Panc1 (cell line): ENCODE measurements around the gene OSBP2. TPM values are rescaled to one million over a fixed set of nuclear protein-coding genes. Genes with fewer than 3 reads are reported as not detected.

Source experiments
- ATAC-seq: fragments of 200-7000 bp; cut with Tn5 transposase; 2 replicates; pipeline ENCODE4 v1.9.1; 2020; ENCODE audit warnings: mild to moderate bottlenecking, moderate library complexity
- BruUV-seq: library from RNA; stranded (reverse); fragments of 400-500 nt; replicated peaks from 2 replicates; lab custom pipeline; 2021; lab: Mats Ljungman, UMichigan
- CTCF ChIA-PET: fragments of 300-600 bp; sonication (Branson Sonifier 250); formaldehyde crosslinking; loops from one replicate; lab custom pipeline; 2022; ENCODE audit warnings: antibody characterized with exemption; lab: Charles Lee
- POLR2A ChIA-PET: fragments of 300-600 bp; sonication (Branson Sonifier 250); formaldehyde crosslinking; loops from one replicate; lab custom pipeline; 2022; ENCODE audit warnings: antibody characterized with exemption; lab: Charles Lee
- DNase-seq: peaks from one replicate; pipeline ENCODE4 v3.0.0-alpha.2; 2010; ENCODE audit warnings: low read depth, low spot score
- H3K27ac ChIP-seq: 2 replicates; pipeline ENCODE4 v1.5.1; 2011; ENCODE audit warnings: mild to moderate bottlenecking, low read length, inconsistent platforms
- H3K27me3 ChIP-seq: fragments of 200-500 bp; sonication (Bioruptor generic); 2 replicates; pipeline ENCODE4 v1.6.0; 2014; ENCODE audit warnings: low read length, inconsistent platforms; ENCODE audit not compliant: control insufficient read depth, insufficient read depth
- H3K36me3 ChIP-seq: fragments of 200-500 bp; sonication (Bioruptor generic); 2 replicates; pipeline ENCODE4 v1.5.1; 2014; ENCODE audit warnings: inconsistent platforms, mild to moderate bottlenecking, low read length, moderate library complexity; ENCODE audit not compliant: control insufficient read depth, insufficient read depth
- H3K4me1 ChIP-seq: 2 replicates; pipeline ENCODE4 v1.5.1; 2011; ENCODE audit warnings: inconsistent platforms, mild to moderate bottlenecking, low read length, moderate library complexity; ENCODE audit not compliant: control insufficient read depth, insufficient read depth
- H3K4me3 ChIP-seq, 2 experiments: 2 replicates each; pipeline ENCODE4 v1.5.1; 2011 to 2012; ENCODE audit warnings: low read depth in 2 of 2, low read length in 2 of 2, mild to moderate bottlenecking in 2 of 2, inconsistent platforms in 1 of 2, moderate library complexity in 1 of 2
- H3K9me3 ChIP-seq: fragments of 200-500 bp; sonication (Bioruptor generic); 2 replicates; pipeline ENCODE4 v1.5.1; 2014; ENCODE audit warnings: low read depth, mild to moderate bottlenecking, inconsistent platforms, low read length, moderate library complexity; ENCODE audit not compliant: control insufficient read depth, insufficient read depth
- CTCF ChIP-seq: fragments of 450-650 bp; IDR thresholded peaks from 2 replicates; pipeline ENCODE4 v1.5.1; 2017; ENCODE audit warnings: mild to moderate bottlenecking
- POLR2AphosphoS5 ChIP-seq: IDR thresholded peaks from 2 replicates; pipeline ENCODE4 v1.6.1; 2012; ENCODE audit warnings: mild to moderate bottlenecking, low read depth, low read length, moderate library complexity
- REST ChIP-seq, 2 experiments: IDR thresholded peaks; 2 replicates each; pipeline ENCODE4 v1.6.1; 2011 to 2012; ENCODE audit warnings: low read depth in 2 of 2, control low read depth in 1 of 2, low read length in 1 of 2, mild to moderate bottlenecking in 1 of 2, moderate library complexity in 1 of 2; ENCODE audit not compliant: insufficient read depth in 1 of 2
- SIN3A ChIP-seq: IDR thresholded peaks from 2 replicates; pipeline ENCODE4 v1.6.1; 2012; ENCODE audit warnings: low read depth, mild to moderate bottlenecking, low read length, moderate library complexity, borderline replicate concordance; ENCODE audit not compliant: insufficient read depth
- TCF7L2 ChIP-seq: IDR thresholded peaks from 2 replicates; pipeline ENCODE4 v1.6.1; 2011; ENCODE audit warnings: mild to moderate bottlenecking, low read depth, low read length, inconsistent platforms
- in situ Hi-C: cut with HindIII; loops from 2 replicates; pipeline ENCODE4 v1.10.0; 2016; ENCODE audit warnings: low sequenced_read_pairs, low pct_unique_long_range_greater_than_20kb
- intact Hi-C: fragments of 100-400 bp; cut with micrococcal nuclease; formaldehyde crosslinking; loops from one replicate; pipeline ENCODE4 v1.10.0; 2022; ENCODE audit not compliant: unreplicated experiment
- total RNA-seq: library from RNA; stranded (reverse); gene quantifications from one replicate; pipeline ENCODE4 v1.2.1, GENCODE V29; 2021; ENCODE audit not compliant: unreplicated experiment

OSBP2 gene
- total RNA-seq, 1 experiment from 2014 or later = 4.7 TPM

DNA sequence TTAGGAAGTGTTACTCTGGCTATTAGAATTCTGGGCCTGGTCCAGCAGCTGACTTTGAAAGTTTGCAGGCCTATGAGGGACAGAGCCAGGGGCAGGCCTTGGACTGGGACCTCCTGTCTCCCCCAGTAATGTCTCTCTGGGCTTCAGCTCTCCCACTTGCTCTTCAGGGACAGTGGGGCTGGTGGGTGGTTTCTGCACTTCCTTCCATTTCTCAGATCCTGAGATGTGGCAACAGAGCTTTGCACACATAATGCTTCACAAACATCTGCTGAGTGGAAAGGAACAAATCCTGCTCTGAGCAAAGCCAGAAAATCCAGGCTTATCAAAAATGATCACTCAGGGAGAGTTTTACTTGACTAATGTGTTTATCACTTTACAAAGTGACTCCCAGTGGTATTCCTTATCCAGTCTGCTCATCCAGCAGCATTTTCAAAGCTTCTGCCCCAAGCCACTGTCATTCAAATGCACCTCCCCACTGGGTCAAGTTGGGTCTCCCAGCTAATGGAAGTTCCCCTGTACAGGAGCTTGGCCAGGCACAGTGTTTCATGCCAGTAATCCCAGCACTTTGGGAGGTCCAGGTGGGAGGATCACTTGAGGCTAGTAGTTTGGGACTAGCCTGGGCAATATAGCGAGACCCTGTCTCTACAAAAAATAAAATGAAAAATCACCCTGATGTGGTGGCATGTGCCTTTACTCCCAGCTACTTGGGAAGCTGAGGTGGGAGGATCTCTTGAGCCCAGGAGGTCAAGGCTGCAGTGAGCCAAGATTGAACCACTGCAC lies 13.5 kb upstream of the OSBP2 start:
- ATAC-seq (no peak), DNase-seq (no peak)
- Histone ChIP-seq H3K27ac (no peak overlapping the region), H3K4me3 (no peak overlapping the region), H3K9me3 (no peaks in the 10 kb centered on the region), H3K27me3 (no peaks in the 10 kb centered on the region), H3K4me1 (no peaks in the 10 kb centered on the region), H3K36me3 (no peaks in the 10 kb centered on the region)
- POLR2A ChIA-PET = no interaction called here
- CTCF ChIA-PET = no interaction called here
- no TSS peak for BruUV-seq
- intact Hi-C loops (no loop called here), in situ Hi-C loops (no loop called here)
- TF ChIP-seq POLR2AphosphoS5 (no peak), CTCF (no peak), REST (IDR thresholded peaks at IDR 0.05; ENCODE audit: insufficient read depth in 1 of 2, low read depth in 2 of 2, low read length in 1 of 2) (no peak)

DNA sequence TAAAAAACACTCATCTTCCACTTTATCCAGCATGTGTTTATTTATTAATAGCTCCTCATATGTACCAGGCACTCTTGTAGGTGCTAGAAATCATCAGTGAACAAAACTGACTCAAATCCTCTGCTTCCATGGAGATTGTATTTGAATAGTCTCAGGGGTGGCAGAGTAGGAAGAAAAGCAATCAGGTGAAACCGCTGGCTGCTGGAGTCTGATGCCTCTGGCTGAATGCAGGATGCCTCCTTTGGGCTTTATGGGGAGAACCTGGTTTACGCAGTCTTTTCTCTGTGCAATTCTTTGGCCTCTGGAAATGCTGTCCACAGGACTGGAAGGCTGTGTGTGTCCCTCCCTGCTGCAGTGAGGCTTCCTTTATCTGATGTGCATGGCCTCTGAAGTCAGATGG lies 12.8 kb upstream of the OSBP2 start:
- H3K4me1 ChIP-seq = no peaks in the 10 kb centered on the region
- BruUV-seq = no TSS peak
- in situ Hi-C loops (no loop called here), intact Hi-C loops (no loop called here)
- no peak overlapping the region for H3K4me3 ChIP-seq
- CTCF ChIA-PET = no interaction called here
- H3K36me3 ChIP-seq = no peaks in the 10 kb centered on the region
- TF ChIP-seq CTCF (no peak), SIN3A (no peak), REST (IDR thresholded peaks at IDR 0.05; ENCODE audit: insufficient read depth in 1 of 2, low read depth in 2 of 2, low read length in 1 of 2) (no peak), TCF7L2 (no peak), POLR2AphosphoS5 (no peak)
- no peak overlapping the region for H3K27ac ChIP-seq
- no peaks in the 10 kb centered on the region for H3K27me3 ChIP-seq
- no peak for ATAC-seq
- H3K9me3 ChIP-seq = no peaks in the 10 kb centered on the region
- POLR2A ChIA-PET = no interaction called here
- no peak for DNase-seq
